ENCODE data around the gene SLC13A2.

Gene SLC13A2

DNA sequence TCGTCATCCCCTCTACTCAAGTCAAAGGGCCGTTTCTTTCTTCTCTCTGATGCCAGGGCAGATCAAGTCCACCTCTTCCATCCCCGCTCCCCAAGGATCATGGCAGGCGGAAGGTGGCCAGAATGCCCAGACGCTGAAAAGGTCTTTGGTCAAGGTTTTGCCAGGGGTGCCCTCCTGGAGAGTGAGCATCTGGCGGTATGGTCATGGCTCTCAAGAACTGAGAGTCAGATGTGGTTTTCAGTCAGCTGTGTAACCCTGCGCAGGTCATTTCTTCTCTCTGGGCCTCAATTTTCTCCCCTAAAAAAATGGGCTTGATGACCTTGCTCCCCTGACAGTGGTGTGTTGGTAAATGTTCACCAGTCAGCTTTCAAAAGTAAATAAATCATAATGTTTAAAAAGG lies 45.1 kb downstream of the SLC13A2 start (continued):
- TF ChIP-seq ZNF341 (tag by site-specific recombination; IDR thresholded peaks at IDR 0.05; ENCODE audit: low read depth) (no peak), ZNF169 (tag by site-specific recombination; IDR thresholded peaks at IDR 0.05) (no peak), KLF9 (tag by site-specific recombination; IDR thresholded peaks at IDR 0.05; ENCODE audit: low read depth) (no peak), ZNF214 (tag by site-specific recombination; IDR thresholded peaks at IDR 0.05; ENCODE audit: borderline replicate concordance) (no peak), ZNF114 (tag by site-specific recombination; IDR thresholded peaks at IDR 0.05) (no peak), ZNF132 (tag by site-specific recombination; IDR thresholded peaks at IDR 0.05; ENCODE audit: borderline replicate concordance) (no peak), TRIM28 (IDR thresholded peaks at IDR 0.05; ENCODE audit: borderline replicate concordance, low read length) (no peak), KLF1 (tag by site-specific recombination; IDR thresholded peaks at IDR 0.05) (no peak), ZSCAN4 (tag by site-specific recombination; IDR thresholded peaks at IDR 0.05) (no peak), SCRT1 (tag by site-specific recombination; IDR thresholded peaks at IDR 0.05; ENCODE audit: borderline replicate concordance) (no peak), GFI1B (tag by site-specific recombination; IDR thresholded peaks at IDR 0.05) (no peak), ZBTB20 (tag by site-specific recombination; IDR thresholded peaks at IDR 0.05) (no peak)
- TF ChIP-seq, protein P1, sequence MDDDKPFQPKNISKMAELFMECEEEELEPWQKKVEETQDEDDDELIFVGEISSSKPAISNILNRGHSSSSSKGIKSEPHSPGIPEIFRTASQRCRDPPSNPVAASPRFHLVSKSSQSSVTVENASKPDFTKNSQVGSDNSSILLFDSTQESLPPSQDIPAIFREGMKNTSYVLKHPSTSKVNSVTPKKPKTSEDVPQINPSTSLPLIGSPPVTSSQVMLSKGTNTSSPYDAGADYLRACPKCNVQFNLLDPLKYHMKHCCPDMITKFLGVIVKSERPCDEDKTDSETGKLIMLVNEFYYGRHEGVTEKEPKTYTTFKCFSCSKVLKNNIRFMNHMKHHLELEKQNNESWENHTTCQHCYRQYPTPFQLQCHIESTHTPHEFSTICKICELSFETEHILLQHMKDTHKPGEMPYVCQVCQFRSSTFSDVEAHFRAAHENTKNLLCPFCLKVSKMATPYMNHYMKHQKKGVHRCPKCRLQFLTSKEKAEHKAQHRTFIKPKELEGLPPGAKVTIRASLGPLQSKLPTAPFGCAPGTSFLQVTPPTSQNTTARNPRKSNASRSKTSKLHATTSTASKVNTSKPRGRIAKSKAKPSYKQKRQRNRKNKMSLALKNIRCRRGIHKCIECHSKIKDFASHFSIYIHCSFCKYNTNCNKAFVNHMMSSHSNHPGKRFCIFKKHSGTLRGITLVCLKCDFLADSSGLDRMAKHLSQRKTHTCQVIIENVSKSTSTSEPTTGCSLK (tag by site-specific recombination; IDR thresholded peaks at IDR 0.05): no peak

GRCh38 chr17:28519236-28519635 lies 45.8 kb downstream of the SLC13A2 start:
- Histone ChIP-seq H3K27ac (ENCODE audit: extremely low read depth, low read depth, low read length) (no peak overlapping the region), H3K9me3 (ENCODE audit: control insufficient read depth, insufficient read depth, low read depth, low read length) (no peaks in the 10 kb centered on the region), H3K36me3 (ENCODE audit: control insufficient read depth in 2 of 2, insufficient read depth in 1 of 2, low read length in 2 of 2) (no peaks in the 10 kb centered on the region), H3K4me1 (ENCODE audit: control insufficient read depth, insufficient read depth, low read length) (peaks cover 4% of the 10 kb centered on the region; the same call in 1 of the 2 replicates), H3K4me3 (ENCODE audit: low read depth, low read length) (no peak overlapping the region)
- POLR2A ChIA-PET: no interaction called here
- CTCF ChIA-PET: interaction anchor here (0.6 to 1.3 kb wide), 3 partner anchors 18 to 107 kb away, joined by 3 to 8 read pairs (median 3); no protein-coding TSS in a partner anchor
- TF ChIP-seq GLIS2 (tag by site-specific recombination; IDR thresholded peaks at IDR 0.05): no peak
- TF ChIP-seq ZBTB17 (tag by site-specific recombination; IDR thresholded peaks at IDR 0.05): no peak
- TF ChIP-seq ZNF48 (tag by site-specific recombination; IDR thresholded peaks at IDR 0.05): no peak
- no peak for TF ChIP-seq ZNF394 (tag by site-specific recombination; IDR thresholded peaks at IDR 0.05; ENCODE audit: borderline replicate concordance)
- no peak for TF ChIP-seq ZNF155 (tag by site-specific recombination; IDR thresholded peaks at IDR 0.05)
- TF ChIP-seq GLIS1 (tag by site-specific recombination; IDR thresholded peaks at IDR 0.05): no peak
- no peak for TF ChIP-seq HOXA7 (CRISPR knock-in tag; IDR thresholded peaks at IDR 0.05; ENCODE audit: borderline replicate concordance)
- no peak for TF ChIP-seq ZNF423 (tag by site-specific recombination; IDR thresholded peaks at IDR 0.05)

GRCh38 chr17:28520687-28521086 lies 47.2 kb downstream of the SLC13A2 start:
- CTCF ChIA-PET: interaction anchor here (0.6 to 1.3 kb wide), 6 partner anchors 9 to 124 kb away, joined by 3 to 6 read pairs (median 4); partner anchors contain the start of gene BLTP2
- Histone ChIP-seq H3K4me3 (ENCODE audit: low read depth, low read length) (no peak overlapping the region), H3K9me3 (ENCODE audit: control insufficient read depth, insufficient read depth, low read depth, low read length) (no peaks in the 10 kb centered on the region), H3K36me3 (ENCODE audit: control insufficient read depth in 2 of 2, insufficient read depth in 1 of 2, low read length in 2 of 2) (no peaks in the 10 kb centered on the region), H3K27ac (ENCODE audit: extremely low read depth, low read depth, low read length) (no peak overlapping the region), H3K4me1 (ENCODE audit: control insufficient read depth, insufficient read depth, low read length) (peaks cover 5% of the 10 kb centered on the region; the same call in 1 of the 2 replicates)
- POLR2A ChIA-PET: interaction anchor here (0.7 kb wide), 1 partner anchor 104 kb away, joined by 3 read pairs; no protein-coding TSS in a partner anchor
- TF ChIP-seq, protein P2, sequence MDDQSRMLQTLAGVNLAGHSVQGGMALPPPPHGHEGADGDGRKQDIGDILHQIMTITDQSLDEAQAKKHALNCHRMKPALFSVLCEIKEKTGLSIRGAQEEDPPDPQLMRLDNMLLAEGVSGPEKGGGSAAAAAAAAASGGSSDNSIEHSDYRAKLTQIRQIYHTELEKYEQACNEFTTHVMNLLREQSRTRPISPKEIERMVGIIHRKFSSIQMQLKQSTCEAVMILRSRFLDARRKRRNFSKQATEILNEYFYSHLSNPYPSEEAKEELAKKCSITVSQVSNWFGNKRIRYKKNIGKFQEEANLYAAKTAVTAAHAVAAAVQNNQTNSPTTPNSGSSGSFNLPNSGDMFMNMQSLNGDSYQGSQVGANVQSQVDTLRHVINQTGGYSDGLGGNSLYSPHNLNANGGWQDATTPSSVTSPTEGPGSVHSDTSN (CRISPR knock-in tag; IDR thresholded peaks at IDR 0.05): no peak
- peak; percentile 66 for TF ChIP-seq GLIS1 (tag by site-specific recombination; IDR thresholded peaks at IDR 0.05)

All from HEK293 (cell line).